Muscle layer of duodenum (tissue), 2 donors: ENCODE data around the gene SLC16A10.

ENCODE experiments used
- H3K27ac ChIP-seq: one replicate; pipeline ENCODE4 v1.7.0; 2013; ENCODE audit warnings: mild to moderate bottlenecking, low read length
- H3K27me3 ChIP-seq: one replicate; pipeline ENCODE4 v1.7.0; 2013; ENCODE audit warnings: low read depth, mild to moderate bottlenecking, control low read depth, low read length
- H3K36me3 ChIP-seq, 2 donors: one replicate each; pipeline ENCODE4 v1.7.0; 2013; ENCODE audit warnings: low read length in 2 of 2, control low read depth in 1 of 2, mild to moderate bottlenecking in 1 of 2; ENCODE audit not compliant: insufficient read depth in 2 of 2, control insufficient read depth in 1 of 2
- H3K4me1 ChIP-seq, 2 donors: one replicate each; pipeline ENCODE4 v1.7.0; 2013; ENCODE audit warnings: low read length in 2 of 2, mild to moderate bottlenecking in 2 of 2, control low read depth in 1 of 2, moderate library complexity in 1 of 2; ENCODE audit not compliant: insufficient read depth in 2 of 2, control insufficient read depth in 1 of 2
- H3K4me3 ChIP-seq, 2 donors: one replicate each; pipeline ENCODE4 v1.7.0; 2013; ENCODE audit warnings: low read length in 2 of 2, low read depth in 1 of 2, mild to moderate bottlenecking in 1 of 2
- H3K9me3 ChIP-seq, 2 donors: one replicate each; pipeline ENCODE4 v1.7.0; 2013; ENCODE audit warnings: low read length in 2 of 2, control low read depth in 1 of 2, mild to moderate bottlenecking in 1 of 2; ENCODE audit not compliant: control insufficient read depth in 1 of 2
- donor health status: healthy.

SLC16A10 gene

DNA sequence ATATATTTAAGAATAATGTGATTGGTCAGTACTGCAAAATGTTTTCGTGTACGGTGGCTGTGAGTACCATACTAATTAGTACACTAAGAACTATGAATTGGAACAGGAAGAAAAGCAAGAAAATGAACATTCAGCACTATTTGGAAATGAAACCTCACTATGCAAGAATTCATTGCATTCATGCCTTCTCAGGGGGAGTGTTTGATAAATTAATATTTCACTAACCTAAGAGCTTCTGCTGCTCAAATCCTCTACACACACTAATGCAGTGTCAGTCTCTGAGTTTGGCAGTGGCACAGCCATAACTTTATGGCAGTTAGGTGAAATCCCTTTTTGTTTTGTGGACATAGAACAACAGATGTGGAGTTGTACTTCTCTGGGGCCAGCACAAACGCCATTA is 60.1 kb downstream of the SLC16A10 start:
- H3K27me3 ChIP-seq, result no peaks in the 10 kb centered on the region
- peaks cover 0 to 3% of the 10 kb centered on the region in 2 donors for H3K9me3 ChIP-seq
- no peak overlapping the region for H3K4me3 ChIP-seq
- no peak overlapping the region for H3K27ac ChIP-seq
- H3K4me1 ChIP-seq, result no peaks in the 10 kb centered on the region
- no peaks in the 10 kb centered on the region for H3K36me3 ChIP-seq

DNA sequence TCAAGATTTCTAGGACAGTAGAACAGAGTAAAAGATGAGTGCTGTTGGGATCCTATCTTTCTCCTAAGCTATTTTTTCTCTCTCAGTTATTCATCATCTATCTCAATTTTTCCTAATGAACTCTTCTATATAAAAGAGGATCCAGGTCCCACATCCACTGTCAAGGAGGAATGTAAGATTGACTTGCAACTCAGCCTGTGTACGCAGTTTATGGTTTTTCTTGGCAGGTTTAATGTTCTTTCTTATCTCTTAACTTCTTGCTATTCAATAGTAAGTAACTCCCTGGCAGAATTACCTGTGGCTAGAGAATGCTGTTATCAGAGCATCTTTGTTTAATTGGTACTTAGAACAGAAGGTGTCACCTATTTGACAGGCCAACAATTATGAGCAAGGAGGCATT is 60.8 kb downstream of the SLC16A10 start:
- Histone ChIP-seq H3K27ac (no peak overlapping the region), H3K27me3 (no peaks in the 10 kb centered on the region), H3K9me3 (peaks cover 0 to 3% of the 10 kb centered on the region in 2 donors), H3K4me1 (no peaks in the 10 kb centered on the region), H3K4me3 (no peak overlapping the region), H3K36me3 (no peaks in the 10 kb centered on the region)

DNA sequence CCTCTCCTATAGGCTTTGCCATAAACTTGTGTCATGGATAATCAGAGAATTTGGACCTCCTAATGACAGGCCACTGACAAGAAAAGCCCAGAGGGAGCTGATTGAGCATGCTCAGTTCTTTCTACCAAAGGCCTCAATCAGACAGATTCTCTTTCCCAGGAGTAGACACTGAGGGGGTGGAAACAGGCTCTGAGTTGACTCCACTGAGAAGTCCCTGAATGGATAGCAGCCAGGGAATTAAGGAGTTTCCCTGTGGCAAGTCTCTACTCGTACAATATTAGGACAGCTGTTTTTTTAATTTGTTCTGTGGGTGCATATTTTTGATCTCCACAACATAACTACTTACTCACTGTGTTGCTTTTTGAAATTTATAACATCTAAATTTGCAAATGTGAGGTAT is 63.3 kb downstream of the SLC16A10 start:
- peaks cover 0 to 2% of the 10 kb centered on the region in 2 donors for H3K9me3 ChIP-seq
- H3K27ac ChIP-seq, result no peak overlapping the region
- H3K4me3 ChIP-seq, result no peak overlapping the region
- no peaks in the 10 kb centered on the region for H3K36me3 ChIP-seq
- no peaks in the 10 kb centered on the region for H3K4me1 ChIP-seq
- no peaks in the 10 kb centered on the region for H3K27me3 ChIP-seq

DNA sequence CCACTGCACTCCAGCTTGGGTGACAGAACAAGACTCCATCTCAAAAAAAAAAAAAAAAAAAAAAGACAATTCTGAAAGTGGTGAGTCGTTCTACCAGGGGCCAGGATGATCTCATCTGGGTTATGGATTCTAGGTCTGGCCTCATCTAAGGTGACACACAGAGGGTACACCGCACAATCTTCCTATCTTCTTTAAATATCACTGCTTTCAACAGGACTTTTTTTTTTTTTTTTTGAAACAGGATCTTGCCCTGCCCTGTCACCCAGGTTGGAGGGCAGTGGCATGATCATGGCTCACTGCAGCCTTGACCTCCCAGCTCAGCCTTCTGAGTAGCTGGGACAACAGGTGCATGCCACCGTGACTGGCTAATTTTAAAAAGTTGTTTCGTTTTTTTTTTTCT is 67.7 kb downstream of the SLC16A10 start:
- Histone ChIP-seq H3K4me3 (no peak overlapping the region), H3K27ac (no peak overlapping the region), H3K36me3 (no peaks in the 10 kb centered on the region), H3K9me3 (no peaks in the 10 kb centered on the region), H3K27me3 (no peaks in the 10 kb centered on the region), H3K4me1 (no peaks in the 10 kb centered on the region)

DNA sequence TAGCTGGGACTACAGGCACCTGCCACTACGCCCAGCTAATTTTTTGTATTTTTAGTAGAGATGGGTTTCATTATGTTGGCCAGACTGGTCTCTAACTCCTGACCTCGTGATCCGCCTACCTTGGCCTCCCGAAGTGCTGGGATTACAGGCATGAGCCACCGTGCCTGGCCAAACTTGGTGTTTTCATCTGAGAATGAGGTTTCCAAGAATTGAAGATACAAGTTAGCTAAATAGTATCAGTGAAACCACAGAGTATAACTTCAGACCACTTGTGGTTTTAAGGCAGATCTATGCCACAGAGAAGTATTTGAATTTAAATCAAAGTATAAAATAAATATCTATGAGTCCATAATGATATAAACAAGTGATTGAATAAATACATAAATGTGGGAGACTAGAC is 70.1 kb downstream of the SLC16A10 start:
- Histone ChIP-seq H3K27me3 (no peaks in the 10 kb centered on the region), H3K27ac (no peak overlapping the region), H3K9me3 (no peaks in the 10 kb centered on the region), H3K36me3 (no peaks in the 10 kb centered on the region), H3K4me1 (no peaks in the 10 kb centered on the region), H3K4me3 (no peak overlapping the region)

DNA sequence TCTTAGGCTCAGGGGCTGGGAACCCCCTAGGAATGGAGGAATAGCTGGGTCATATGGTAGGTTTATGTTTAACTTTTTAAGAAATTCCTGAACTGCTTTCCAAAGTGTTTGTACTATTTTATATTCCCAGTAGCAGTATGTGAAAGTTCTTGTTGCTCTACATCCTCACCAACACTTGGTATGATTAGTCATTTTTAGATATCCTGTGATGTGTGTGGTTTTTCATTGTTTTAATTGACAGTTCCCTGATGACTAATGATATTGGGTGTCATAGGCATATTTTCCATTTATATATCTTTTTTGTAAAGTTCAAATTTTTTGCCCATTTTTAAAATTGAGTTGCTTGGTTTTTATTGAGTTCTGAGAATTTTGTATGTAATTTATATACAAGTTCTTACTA is 72.3 kb downstream of the SLC16A10 start:
- Histone ChIP-seq H3K27ac (no peak overlapping the region), H3K4me3 (no peak overlapping the region), H3K27me3 (no peaks in the 10 kb centered on the region), H3K9me3 (no peaks in the 10 kb centered on the region), H3K36me3 (no peaks in the 10 kb centered on the region), H3K4me1 (no peaks in the 10 kb centered on the region)

DNA sequence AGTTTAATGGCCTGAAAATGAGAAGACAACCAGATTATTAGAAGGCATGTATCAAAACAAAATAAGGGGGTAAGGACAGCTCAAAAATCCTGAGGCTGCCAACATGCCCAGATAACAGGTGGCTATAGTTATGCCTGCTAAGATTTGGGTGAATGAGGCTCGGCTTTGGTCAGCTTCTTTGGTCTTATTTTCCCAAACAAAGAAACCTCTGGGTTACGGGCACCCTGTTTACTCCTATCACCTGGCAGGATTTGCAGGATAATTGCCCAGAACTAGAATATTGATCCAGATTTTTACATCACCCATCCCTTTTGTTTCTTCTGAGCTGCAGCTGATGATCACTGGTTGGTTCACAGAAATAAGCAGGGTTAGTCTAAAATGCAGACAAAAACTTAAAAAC is 74.3 kb downstream of the SLC16A10 start:
- H3K27ac ChIP-seq, result no peak overlapping the region

DNA sequence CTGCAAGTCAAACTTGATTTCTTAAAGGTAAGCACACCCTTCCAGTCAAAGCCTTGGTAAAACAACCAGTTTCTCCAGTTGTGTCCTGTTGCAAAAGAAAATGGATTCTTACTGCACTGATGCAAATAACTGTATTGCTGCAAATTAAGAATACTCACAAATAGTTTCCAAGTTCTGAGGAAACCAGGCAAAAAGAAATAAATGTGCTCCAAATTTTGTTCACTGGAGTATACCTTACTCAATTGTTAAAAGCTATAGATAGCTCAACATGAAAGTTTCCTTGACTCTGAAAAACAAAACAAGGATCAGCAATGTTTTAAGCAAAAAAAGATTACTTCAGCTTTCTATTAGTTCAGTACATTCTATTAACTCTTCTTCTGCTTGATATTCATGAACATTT is 75.2 kb downstream of the SLC16A10 start:
- Histone ChIP-seq H3K27me3 (no peaks in the 10 kb centered on the region), H3K9me3 (no peaks in the 10 kb centered on the region), H3K4me1 (no peaks in the 10 kb centered on the region), H3K27ac (no peak overlapping the region), H3K36me3 (no peaks in the 10 kb centered on the region), H3K4me3 (no peak overlapping the region)

More for the DNA sequence above, 74.3 kb downstream of the SLC16A10 start:
- Histone ChIP-seq H3K4me1 (no peaks in the 10 kb centered on the region), H3K27me3 (no peaks in the 10 kb centered on the region), H3K4me3 (no peak overlapping the region), H3K9me3 (no peaks in the 10 kb centered on the region), H3K36me3 (no peaks in the 10 kb centered on the region)

DNA sequence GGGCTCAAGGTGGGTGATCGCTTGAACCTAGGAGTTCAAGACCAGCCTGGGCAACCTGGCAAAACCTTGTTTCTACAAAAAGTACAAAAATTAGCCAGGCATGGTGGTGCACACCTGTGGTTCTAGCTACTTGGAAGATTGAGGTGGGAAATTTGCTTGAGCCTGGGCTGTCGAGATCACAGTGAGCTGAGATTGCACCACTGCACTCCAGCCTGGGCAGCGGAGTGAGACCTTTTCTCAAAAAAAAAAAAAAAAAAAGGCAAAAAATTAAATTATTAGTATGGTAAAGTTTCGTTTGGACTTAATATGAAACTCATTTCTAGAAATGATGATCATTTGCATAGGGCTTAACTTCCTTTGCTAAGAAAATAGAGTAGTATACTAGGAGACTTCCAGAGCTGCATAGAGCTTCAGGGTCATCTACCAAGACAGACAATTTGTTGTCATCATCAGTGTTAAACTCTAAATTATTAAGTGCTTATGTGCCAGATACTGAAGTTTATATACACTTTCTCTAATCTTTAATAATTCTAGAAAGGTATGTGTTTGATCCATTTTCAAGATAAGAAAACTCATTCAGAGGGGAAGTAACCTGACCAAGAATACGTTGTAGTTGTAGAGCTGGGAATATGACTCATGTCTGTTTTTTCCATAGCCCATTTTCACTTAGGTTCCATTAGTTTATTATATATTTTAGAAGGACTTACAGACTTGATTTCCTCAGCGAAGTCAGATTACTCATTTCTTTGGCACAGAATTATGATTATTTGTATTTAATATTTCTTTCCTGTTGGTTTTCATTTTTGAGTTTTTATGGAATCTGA is 84.5 kb downstream of the SLC16A10 start:
- Histone ChIP-seq H3K27ac (no peak overlapping the region), H3K4me1 (no peaks in the 10 kb centered on the region), H3K36me3 (no peaks in the 10 kb centered on the region), H3K27me3 (no peaks in the 10 kb centered on the region), H3K4me3 (no peak overlapping the region), H3K9me3 (no peaks in the 10 kb centered on the region)

DNA sequence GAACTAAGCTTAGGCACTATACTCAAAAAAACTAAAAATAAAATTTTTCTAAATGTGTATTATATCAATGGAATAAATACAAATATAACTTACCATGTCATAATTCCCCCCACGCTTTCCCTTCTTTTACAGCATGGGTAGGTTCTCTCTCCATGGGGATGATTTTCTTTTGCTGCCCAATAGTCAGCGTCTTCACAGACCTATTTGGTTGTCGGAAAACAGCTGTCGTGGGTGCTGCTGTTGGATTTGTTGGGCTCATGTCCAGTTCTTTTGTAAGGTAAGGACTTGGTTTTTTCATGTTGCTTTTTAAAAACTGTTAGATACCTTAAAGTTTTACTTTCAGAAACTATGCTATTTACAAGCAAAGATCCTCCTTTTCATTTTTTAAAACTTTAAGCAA is 85.3 kb downstream of the SLC16A10 start:
- Histone ChIP-seq H3K27ac (no peak overlapping the region), H3K27me3 (no peaks in the 10 kb centered on the region), H3K36me3 (no peaks in the 10 kb centered on the region), H3K4me1 (no peaks in the 10 kb centered on the region), H3K4me3 (no peak overlapping the region), H3K9me3 (no peaks in the 10 kb centered on the region)

DNA sequence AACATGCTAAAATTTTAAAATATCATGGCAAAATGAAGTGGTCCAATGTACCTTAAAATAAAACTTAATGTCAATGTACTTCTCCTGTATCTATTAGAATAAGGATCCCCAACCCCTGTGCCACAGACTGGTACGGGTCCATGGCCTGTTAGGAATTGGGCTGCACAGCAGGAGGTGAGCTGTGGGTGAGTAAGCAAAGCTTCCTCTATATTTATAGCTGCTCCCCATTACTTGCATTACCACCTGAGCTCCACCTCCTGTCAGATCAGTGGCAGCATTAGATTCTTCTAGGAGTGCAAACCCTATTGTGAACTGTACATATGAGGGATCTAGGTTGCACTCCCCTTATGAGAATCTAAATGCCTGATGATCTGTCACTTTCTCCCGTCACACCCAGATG is 86.0 kb downstream of the SLC16A10 start:
- Histone ChIP-seq H3K27me3 (no peaks in the 10 kb centered on the region), H3K4me3 (no peak overlapping the region), H3K9me3 (no peaks in the 10 kb centered on the region), H3K4me1 (no peaks in the 10 kb centered on the region), H3K36me3 (no peaks in the 10 kb centered on the region), H3K27ac (no peak overlapping the region)

DNA sequence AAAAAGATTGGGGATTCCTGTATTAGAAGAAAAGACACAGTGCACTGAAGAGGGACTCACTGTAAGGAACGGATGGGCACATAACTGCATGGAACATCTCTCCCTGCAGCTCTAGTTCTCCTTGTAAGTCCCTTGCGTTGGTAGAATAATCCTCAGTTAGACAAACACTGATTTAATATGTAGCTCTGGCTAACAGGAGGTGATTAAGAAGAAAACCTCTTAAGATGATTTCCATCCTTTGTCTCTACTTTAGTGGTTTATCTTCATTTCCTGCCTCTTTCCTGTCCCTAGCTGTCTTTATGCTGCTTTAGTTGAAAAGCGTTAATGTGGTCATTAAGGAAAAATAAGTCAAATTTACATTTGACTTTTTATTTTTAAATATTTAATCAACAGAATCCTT is 86.6 kb downstream of the SLC16A10 start:
- H3K27ac ChIP-seq, result no peak overlapping the region
- no peaks in the 10 kb centered on the region for H3K4me1 ChIP-seq
- no peaks in the 10 kb centered on the region for H3K36me3 ChIP-seq
- H3K4me3 ChIP-seq, result no peak overlapping the region
- H3K27me3 ChIP-seq, result no peaks in the 10 kb centered on the region
- no peaks in the 10 kb centered on the region for H3K9me3 ChIP-seq
